Liver (tissue), 3 donors: Measurements from ENCODE around the gene ANKRD10.

ENCODE experiments used
- ATF3 ChIP-seq: IDR thresholded peaks from 2 replicates; pipeline ENCODE4 v1.6.1; 2016; ENCODE audit warnings: antibody characterized with exemption
- CTCF ChIP-seq: fragments of 150-350 bp; IDR thresholded peaks from 2 replicates; pipeline ENCODE4 v1.5.1; 2017; ENCODE audit warnings: improper control_type of control experiment, low read depth, low read length; ENCODE audit not compliant: missing input control
- EGR1 ChIP-seq, 2 donors: IDR thresholded peaks; 2 replicates each; pipeline ENCODE4 v1.6.1; 2016 to 2018; ENCODE audit warnings: antibody characterized with exemption in 2 of 2, low read depth in 2 of 2
- FOXA1 ChIP-seq: IDR thresholded peaks from 2 replicates; pipeline ENCODE4 v1.6.1; 2016; ENCODE audit warnings: antibody characterized with exemption
- GABPA ChIP-seq, 2 donors: IDR thresholded peaks in 1 of 2; conservative IDR thresholded peaks in 1 of 2; 2 replicates each; pipeline ENCODE4 v1.6.1; 2016; ENCODE audit warnings: antibody characterized with exemption in 2 of 2, mild to moderate bottlenecking in 1 of 2, moderate library complexity in 1 of 2
- MAX ChIP-seq: IDR thresholded peaks from 2 replicates; pipeline ENCODE4 v1.6.1; 2016; ENCODE audit warnings: antibody characterized with exemption
- RAD21 ChIP-seq, 2 donors: IDR thresholded peaks; 2 replicates each; pipeline ENCODE4 v1.6.1; 2016; ENCODE audit warnings: antibody characterized with exemption in 2 of 2, mild to moderate bottlenecking in 2 of 2
- TAF1 ChIP-seq: conservative IDR thresholded peaks from 2 replicates; pipeline ENCODE4 v1.6.1; 2016; ENCODE audit warnings: antibody characterized with exemption, mild to moderate bottlenecking
- TF ChIP-seq, protein P1 (sequence below): IDR thresholded peaks from 2 replicates; pipeline ENCODE4 v1.6.1; 2016; ENCODE audit warnings: antibody characterized with exemption
- TF ChIP-seq, protein P2 (sequence below): IDR thresholded peaks from 2 replicates; pipeline ENCODE4 v1.6.1; 2016; ENCODE audit warnings: antibody characterized with exemption, mild to moderate bottlenecking
- donor health status: healthy.
- donor health status: healthy.

DNA sequence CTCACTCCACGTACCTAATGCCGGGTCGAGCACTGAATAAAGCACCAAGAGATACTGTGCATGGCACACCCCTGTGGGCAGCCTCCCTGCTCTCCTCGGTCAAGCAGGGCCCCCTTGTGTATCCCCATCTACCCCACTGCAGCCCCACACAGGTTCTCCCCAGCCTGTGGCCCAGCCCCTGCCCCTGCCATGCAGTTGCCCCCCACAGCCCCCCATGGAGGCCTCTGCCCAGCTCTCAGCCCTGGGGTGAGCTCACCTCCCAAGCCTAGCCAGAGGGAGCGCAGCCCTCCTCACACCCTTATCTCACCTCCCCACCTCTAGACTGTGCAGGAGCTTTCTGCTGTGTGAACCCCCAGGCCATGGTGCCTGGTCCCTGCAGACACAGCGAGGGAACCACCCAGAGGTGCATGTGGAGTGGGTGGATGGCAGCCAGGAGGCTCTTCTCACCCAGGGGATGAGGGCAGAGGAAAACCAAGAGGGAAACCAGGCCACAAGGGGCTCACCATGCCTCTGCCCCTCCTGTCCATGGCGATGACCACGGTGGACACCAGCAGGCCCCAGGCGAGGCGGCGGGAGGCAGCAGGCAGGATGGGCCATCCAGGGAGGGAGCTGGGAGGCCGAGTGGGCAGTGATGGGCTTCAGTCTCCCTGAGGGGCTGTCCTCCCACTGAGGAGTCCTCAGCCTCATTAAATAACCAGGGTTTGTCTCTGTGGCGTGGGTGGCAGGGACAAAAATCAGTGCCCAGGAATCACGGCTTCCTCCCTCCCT is 83.2 kb downstream of the ANKRD10 start:
- TF ChIP-seq GABPA (IDR thresholded peaks at IDR 0.05 in 1 of 2, conservative IDR thresholded peaks at IDR 0.05 in 1 of 2) (no peak), CTCF (no peak), TAF1 (no peak), ATF3 (no peak), FOXA1 (no peak), EGR1 (IDR thresholded peaks at IDR 0.05; ENCODE audit: low read depth in 2 of 2) (no peak), MAX (no peak), RAD21 (IDR thresholded peaks at IDR 0.05) (no peak)
- TF ChIP-seq, protein P1, sequence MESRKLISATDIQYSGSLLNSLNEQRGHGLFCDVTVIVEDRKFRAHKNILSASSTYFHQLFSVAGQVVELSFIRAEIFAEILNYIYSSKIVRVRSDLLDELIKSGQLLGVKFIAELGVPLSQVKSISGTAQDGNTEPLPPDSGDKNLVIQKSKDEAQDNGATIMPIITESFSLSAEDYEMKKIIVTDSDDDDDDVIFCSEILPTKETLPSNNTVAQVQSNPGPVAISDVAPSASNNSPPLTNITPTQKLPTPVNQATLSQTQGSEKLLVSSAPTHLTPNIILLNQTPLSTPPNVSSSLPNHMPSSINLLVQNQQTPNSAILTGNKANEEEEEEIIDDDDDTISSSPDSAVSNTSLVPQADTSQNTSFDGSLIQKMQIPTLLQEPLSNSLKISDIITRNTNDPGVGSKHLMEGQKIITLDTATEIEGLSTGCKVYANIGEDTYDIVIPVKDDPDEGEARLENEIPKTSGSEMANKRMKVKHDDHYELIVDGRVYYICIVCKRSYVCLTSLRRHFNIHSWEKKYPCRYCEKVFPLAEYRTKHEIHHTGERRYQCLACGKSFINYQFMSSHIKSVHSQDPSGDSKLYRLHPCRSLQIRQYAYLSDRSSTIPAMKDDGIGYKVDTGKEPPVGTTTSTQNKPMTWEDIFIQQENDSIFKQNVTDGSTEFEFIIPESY, result no peak
- TF ChIP-seq, protein P2, sequence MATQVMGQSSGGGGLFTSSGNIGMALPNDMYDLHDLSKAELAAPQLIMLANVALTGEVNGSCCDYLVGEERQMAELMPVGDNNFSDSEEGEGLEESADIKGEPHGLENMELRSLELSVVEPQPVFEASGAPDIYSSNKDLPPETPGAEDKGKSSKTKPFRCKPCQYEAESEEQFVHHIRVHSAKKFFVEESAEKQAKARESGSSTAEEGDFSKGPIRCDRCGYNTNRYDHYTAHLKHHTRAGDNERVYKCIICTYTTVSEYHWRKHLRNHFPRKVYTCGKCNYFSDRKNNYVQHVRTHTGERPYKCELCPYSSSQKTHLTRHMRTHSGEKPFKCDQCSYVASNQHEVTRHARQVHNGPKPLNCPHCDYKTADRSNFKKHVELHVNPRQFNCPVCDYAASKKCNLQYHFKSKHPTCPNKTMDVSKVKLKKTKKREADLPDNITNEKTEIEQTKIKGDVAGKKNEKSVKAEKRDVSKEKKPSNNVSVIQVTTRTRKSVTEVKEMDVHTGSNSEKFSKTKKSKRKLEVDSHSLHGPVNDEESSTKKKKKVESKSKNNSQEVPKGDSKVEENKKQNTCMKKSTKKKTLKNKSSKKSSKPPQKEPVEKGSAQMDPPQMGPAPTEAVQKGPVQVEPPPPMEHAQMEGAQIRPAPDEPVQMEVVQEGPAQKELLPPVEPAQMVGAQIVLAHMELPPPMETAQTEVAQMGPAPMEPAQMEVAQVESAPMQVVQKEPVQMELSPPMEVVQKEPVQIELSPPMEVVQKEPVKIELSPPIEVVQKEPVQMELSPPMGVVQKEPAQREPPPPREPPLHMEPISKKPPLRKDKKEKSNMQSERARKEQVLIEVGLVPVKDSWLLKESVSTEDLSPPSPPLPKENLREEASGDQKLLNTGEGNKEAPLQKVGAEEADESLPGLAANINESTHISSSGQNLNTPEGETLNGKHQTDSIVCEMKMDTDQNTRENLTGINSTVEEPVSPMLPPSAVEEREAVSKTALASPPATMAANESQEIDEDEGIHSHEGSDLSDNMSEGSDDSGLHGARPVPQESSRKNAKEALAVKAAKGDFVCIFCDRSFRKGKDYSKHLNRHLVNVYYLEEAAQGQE, result no peak
